Measurements from ENCODE around the gene FA2H. TPM values are rescaled to one million over a fixed set of nuclear protein-coding genes. Genes with fewer than 3 reads are reported as not detected.

Gene FA2H
- total and polyA plus RNA-seq, 2 of the 13 experiments (the other 11 are each of a cell fraction or from before 2014, with no cell fraction given) = 0.20 TPM; not detected in 1

- TF ChIP-seq ZSCAN12 (CRISPR knock-in tag; IDR thresholded peaks at IDR 0.05) (no peak), RAD21 (CRISPR knock-in tag; IDR thresholded peaks at IDR 0.05) (no peak), SALL2 (CRISPR knock-in tag; IDR thresholded peaks at IDR 0.05) (no peak)
- TF ChIP-seq, protein P1, sequence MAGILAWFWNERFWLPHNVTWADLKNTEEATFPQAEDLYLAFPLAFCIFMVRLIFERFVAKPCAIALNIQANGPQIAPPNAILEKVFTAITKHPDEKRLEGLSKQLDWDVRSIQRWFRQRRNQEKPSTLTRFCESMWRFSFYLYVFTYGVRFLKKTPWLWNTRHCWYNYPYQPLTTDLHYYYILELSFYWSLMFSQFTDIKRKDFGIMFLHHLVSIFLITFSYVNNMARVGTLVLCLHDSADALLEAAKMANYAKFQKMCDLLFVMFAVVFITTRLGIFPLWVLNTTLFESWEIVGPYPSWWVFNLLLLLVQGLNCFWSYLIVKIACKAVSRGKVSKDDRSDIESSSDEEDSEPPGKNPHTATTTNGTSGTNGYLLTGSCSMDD (CRISPR knock-in tag; IDR thresholded peaks at IDR 0.05) = no peak
Observed at GRCh38 chr16:74700116-74700437, 74.5 kb downstream of the FA2H start (continued).

- no peak for DNase-seq (ENCODE audit: low spot score)
- H2AFZ ChIP-seq (ENCODE audit: low read length) = no peak overlapping the region
Observed at GRCh38 chr16:74699666-74700065, 75.0 kb downstream of the FA2H start.

More at GRCh38 chr16:74699666-74700065, 75.0 kb downstream of the FA2H start:
- no peaks in the 10 kb centered on the region for H3K9me3 ChIP-seq (ENCODE audit: low read length)
- peak overlapping the region; percentile 78 to 86 (median 86); a peak in 5 of 6 replicates for H3K4me3 ChIP-seq (replicated peaks in 1 of 3; ENCODE audit: insufficient read depth in 1 of 3, low read depth in 2 of 3, low read length in 3 of 3)
- TSS peak; percentile 53 for BruUV-seq (replicated peaks)
- peaks cover 0 to 1% of the 10 kb centered on the region in 2 experiments; a peak in 1 of 5 replicates for H3K27me3 ChIP-seq (ENCODE audit: control insufficient read depth in 1 of 2, insufficient read depth in 2 of 2, low read length in 2 of 2)
- no peaks in the 10 kb centered on the region for H3K79me2 ChIP-seq (ENCODE audit: insufficient read depth, low read length)
- H3K4me1 ChIP-seq (ENCODE audit: insufficient read depth, low read length) = peaks cover 37% of the 10 kb centered on the region
- FAIRE-seq = no peak
- 82% methylated on average over 4 of the region's 4 CpGs for WGBS (ENCODE audit: low lambda C conversion rate)
- no peaks in the 10 kb centered on the region for H4K20me1 ChIP-seq (ENCODE audit: insufficient read depth, low read length)
- no peak overlapping the region for H3K27ac ChIP-seq (ENCODE audit: extremely low read length, insufficient read depth, low read length)
- H3K36me3 ChIP-seq (replicated peaks in 1 of 2; ENCODE audit: control insufficient read depth in 1 of 2, insufficient read depth in 2 of 2, low read length in 2 of 2) = peaks cover 0 to 4% of the 10 kb centered on the region in 2 experiments; a peak in 2 of 5 replicates
- ChIA-PET CTCF (ENCODE audit: low intra/inter-chr PET ratio, low total read pairs) (no interaction called here), POLR2A (interaction anchor here (1.3 to 3.5 kb wide), 4 partner anchors 20 to 285 kb away, joined by 3 to 22 read pairs (median 5); partner anchors contain the start of genes RFWD3 and WDR59)
- no peak for ATAC-seq
- peak overlapping the region; percentile 83 for H3K4me2 ChIP-seq (ENCODE audit: low read depth, low read length)
- TF ChIP-seq ZFP90 (CRISPR knock-in tag; IDR thresholded peaks at IDR 0.05; ENCODE audit: borderline replicate concordance) = peak; percentile 81
- no peak for TF ChIP-seq PHF21A (CRISPR knock-in tag; IDR thresholded peaks at IDR 0.05)
- TF ChIP-seq, protein P2, sequence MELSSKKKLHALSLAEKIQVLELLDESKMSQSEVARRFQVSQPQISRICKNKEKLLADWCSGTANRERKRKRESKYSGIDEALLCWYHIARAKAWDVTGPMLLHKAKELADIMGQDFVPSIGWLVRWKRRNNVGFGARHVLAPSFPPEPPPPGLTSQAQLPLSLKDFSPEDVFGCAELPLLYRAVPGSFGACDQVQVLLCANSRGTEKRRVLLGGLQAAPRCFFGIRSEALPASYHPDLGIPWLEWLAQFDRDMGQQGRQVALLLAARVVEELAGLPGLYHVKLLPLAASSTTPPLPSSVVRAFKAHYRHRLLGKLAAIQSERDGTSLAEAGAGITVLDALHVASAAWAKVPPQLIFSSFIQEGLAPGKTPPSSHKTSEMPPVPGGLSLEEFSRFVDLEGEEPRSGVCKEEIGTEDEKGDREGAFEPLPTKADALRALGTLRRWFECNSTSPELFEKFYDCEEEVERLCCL (CRISPR knock-in tag; IDR thresholded peaks at IDR 0.05; ENCODE audit: borderline replicate concordance) = 0 out of 2 replicates have a peak, but pooled peaks have one; percentile 17
- no peak for TF ChIP-seq ZNF766 (CRISPR knock-in tag; IDR thresholded peaks at IDR 0.05; ENCODE audit: borderline replicate concordance)
- TF ChIP-seq ZNF569 (CRISPR knock-in tag; IDR thresholded peaks at IDR 0.05; ENCODE audit: borderline replicate concordance) = no peak
- peak; percentile 12; the same call in 1 of the 2 replicates for TF ChIP-seq ZNF460 (CRISPR knock-in tag; IDR thresholded peaks at IDR 0.05; ENCODE audit: borderline replicate concordance)
- TF ChIP-seq CBFB (CRISPR knock-in tag; IDR thresholded peaks at IDR 0.05) = no peak
- TF ChIP-seq BRCA1 (CRISPR knock-in tag; IDR thresholded peaks at IDR 0.05) = no peak
- TF ChIP-seq NFRKB (IDR thresholded peaks at IDR 0.05) = no peak
- no peak for TF ChIP-seq TCF12 (IDR thresholded peaks at IDR 0.05)
- 0 out of 2 replicates have a peak, but pooled peaks have one; percentile 1 for TF ChIP-seq TCF12 (CRISPR knock-in tag; IDR thresholded peaks at IDR 0.05)
- in situ Hi-C loops (cut with HindIII; ENCODE audit: extremely low pct_ligation_motif_present, low pct_unique_long_range_greater_than_20kb) = loop anchor here (10.0 kb wide), 1 partner anchor 115 kb away; no protein-coding TSS in a partner anchor
- intact Hi-C loops (cut with micrococcal nuclease; ENCODE audit: unreplicated experiment) = loop anchor here (5.0 kb wide), 1 partner anchor 763 kb away; the partner anchor contains the start of gene TMEM170A
- H3K9ac ChIP-seq (ENCODE audit: insufficient read depth, low read depth, low read length) = peak overlapping the region; percentile 74; the same call in 1 of the 2 replicates
